ENCODE data around the gene LRCH3. TPM values are rescaled to one million over a fixed set of nuclear protein-coding genes. Genes with fewer than 3 reads are reported as not detected.

Gene LRCH3
- total and polyA plus RNA-seq, 2 of the 13 experiments (the other 11 are each of a cell fraction or from before 2014, with no cell fraction given) = 25.5 to 103 TPM

DNA sequence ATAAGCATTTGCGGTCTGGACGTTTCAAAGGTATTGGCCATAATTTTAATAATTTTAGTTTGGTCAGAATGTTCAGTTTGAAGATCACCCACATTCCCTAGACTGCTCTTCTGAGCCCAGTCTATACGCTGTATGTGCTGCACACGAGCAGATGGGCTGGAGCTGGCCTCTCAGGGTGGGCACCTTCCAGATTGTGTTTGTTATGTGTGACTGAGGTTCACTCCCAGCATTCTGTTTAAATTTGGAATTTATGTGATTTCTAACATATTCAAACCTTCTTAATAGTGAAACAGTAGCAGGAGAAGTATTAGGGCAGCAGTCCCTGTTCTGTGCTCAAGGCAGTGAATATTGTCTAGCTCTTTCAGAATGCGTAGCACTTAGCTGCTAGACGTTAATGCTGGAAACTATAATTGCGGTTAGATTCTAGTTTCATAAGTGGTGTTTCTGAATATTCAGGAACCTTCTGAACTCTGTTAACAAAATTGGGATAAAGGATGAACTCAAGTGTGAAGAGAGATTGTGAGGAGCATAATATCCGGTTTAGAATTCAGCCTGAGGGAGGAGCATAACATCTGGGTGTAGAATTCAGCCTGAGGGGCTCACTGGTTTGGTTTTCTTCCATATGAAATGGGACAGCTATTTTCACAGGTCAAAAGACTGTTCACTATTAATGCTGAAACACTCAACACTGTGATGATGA is 90.4 kb downstream of the LRCH3 start:
- no TSS peak for BruUV-seq (replicated peaks)
- Histone ChIP-seq H3K9me3 (ENCODE audit: low read length) (no peaks in the 10 kb centered on the region), H3K27ac (ENCODE audit: extremely low read length, insufficient read depth, low read length) (peak overlapping the region; percentile 36), H3K36me3 (replicated peaks in 1 of 2; ENCODE audit: control insufficient read depth in 1 of 2, insufficient read depth in 2 of 2, low read length in 2 of 2) (peaks cover 4 to 25% of the 10 kb centered on the region in 2 experiments; a peak in 4 of 5 replicates), H3K79me2 (ENCODE audit: insufficient read depth, low read length) (no peaks in the 10 kb centered on the region), H3K27me3 (ENCODE audit: control insufficient read depth in 1 of 2, insufficient read depth in 2 of 2, low read length in 2 of 2) (no peaks in the 10 kb centered on the region), H3K4me1 (ENCODE audit: insufficient read depth, low read length) (peaks cover 26% of the 10 kb centered on the region), H3K9ac (ENCODE audit: insufficient read depth, low read depth, low read length) (no peak overlapping the region), H3K4me3 (replicated peaks in 1 of 3; ENCODE audit: insufficient read depth in 1 of 3, low read depth in 2 of 3, low read length in 3 of 3) (no peak overlapping the region), H3K4me2 (ENCODE audit: low read depth, low read length) (peak overlapping the region; percentile 31; the same call in 1 of the 2 replicates), H4K20me1 (ENCODE audit: insufficient read depth, low read length) (peaks cover 23% of the 10 kb centered on the region; the same call in 1 of the 2 replicates), H2AFZ (ENCODE audit: low read length) (no peak overlapping the region)
- CTCF ChIA-PET (ENCODE audit: low intra/inter-chr PET ratio, low total read pairs) = no interaction called here
- no peak; the same call in 1 of the 3 replicates for ATAC-seq
- TF ChIP-seq TBL1XR1 (IDR thresholded peaks at IDR 0.05; ENCODE audit: borderline replicate concordance, low read length, partially characterized antibody) (peak; percentile 0), GTF3A (CRISPR knock-in tag; conservative IDR thresholded peaks at IDR 0.05) (no peak)
- POLR2A ChIA-PET = no interaction called here
- DNase-seq (ENCODE audit: low spot score) = no peak
- in situ Hi-C loops (cut with HindIII; ENCODE audit: extremely low pct_ligation_motif_present, low pct_unique_long_range_greater_than_20kb) (no loop called here), intact Hi-C loops (cut with micrococcal nuclease; ENCODE audit: unreplicated experiment) (no loop called here)
- no peak for FAIRE-seq
- WGBS (ENCODE audit: low lambda C conversion rate) = 96% methylated on average over 8 of the region's 8 CpGs

DNA sequence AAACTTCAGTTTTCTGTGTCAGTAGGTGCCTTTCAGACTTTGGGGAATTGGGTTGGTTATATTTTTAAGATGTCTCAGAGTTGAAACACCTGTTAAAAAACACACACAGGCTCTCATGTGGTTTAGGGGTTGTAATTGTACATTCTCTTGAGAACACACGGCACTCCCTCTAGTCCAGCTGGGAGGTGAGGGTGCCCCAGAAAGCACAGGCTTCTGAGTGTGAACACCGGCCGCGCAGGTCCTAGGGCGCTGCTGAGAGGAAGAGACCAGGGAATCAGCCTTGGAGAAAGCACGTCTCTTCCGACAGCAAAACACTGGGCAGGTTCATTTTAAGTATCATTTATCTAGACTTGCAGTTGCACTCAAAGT is 90.9 kb downstream of the LRCH3 start:
- ATAC-seq = no peak
- H3K4me3 ChIP-seq (replicated peaks in 1 of 3; ENCODE audit: insufficient read depth in 1 of 3, low read depth in 2 of 3, low read length in 3 of 3) = no peak overlapping the region
- H4K20me1 ChIP-seq (ENCODE audit: insufficient read depth, low read length) = peaks cover 23% of the 10 kb centered on the region; the same call in 1 of the 2 replicates
- no peaks in the 10 kb centered on the region for H3K9me3 ChIP-seq (ENCODE audit: low read length)
- ChIA-PET POLR2A (no interaction called here), CTCF (ENCODE audit: low intra/inter-chr PET ratio, low total read pairs) (no interaction called here)
- H3K79me2 ChIP-seq (ENCODE audit: insufficient read depth, low read length) = no peaks in the 10 kb centered on the region
- no peak overlapping the region for H3K27ac ChIP-seq (ENCODE audit: extremely low read length, insufficient read depth, low read length)
- no peaks in the 10 kb centered on the region for H3K27me3 ChIP-seq (ENCODE audit: control insufficient read depth in 1 of 2, insufficient read depth in 2 of 2, low read length in 2 of 2)
- peaks cover 4 to 25% of the 10 kb centered on the region in 2 experiments; a peak in 4 of 5 replicates for H3K36me3 ChIP-seq (replicated peaks in 1 of 2; ENCODE audit: control insufficient read depth in 1 of 2, insufficient read depth in 2 of 2, low read length in 2 of 2)
- H2AFZ ChIP-seq (ENCODE audit: low read length) = no peak overlapping the region
- BruUV-seq (replicated peaks) = no TSS peak
- intact Hi-C loops (cut with micrococcal nuclease; ENCODE audit: unreplicated experiment) = no loop called here
- no peak overlapping the region for H3K4me2 ChIP-seq (ENCODE audit: low read depth, low read length)
- no peak for DNase-seq (ENCODE audit: low spot score)
- FAIRE-seq = no peak
- H3K9ac ChIP-seq (ENCODE audit: insufficient read depth, low read depth, low read length) = no peak overlapping the region
- no peak for TF ChIP-seq NKX3-1 (CRISPR knock-in tag; IDR thresholded peaks at IDR 0.05)
- no peak for TF ChIP-seq FOSL2 (CRISPR knock-in tag; IDR thresholded peaks at IDR 0.05)
- WGBS (ENCODE audit: low lambda C conversion rate) = 95% methylated on average over 7 of the region's 7 CpGs
- peaks cover 26% of the 10 kb centered on the region for H3K4me1 ChIP-seq (ENCODE audit: insufficient read depth, low read length)
- in situ Hi-C loops (cut with HindIII; ENCODE audit: extremely low pct_ligation_motif_present, low pct_unique_long_range_greater_than_20kb) = no loop called here
